Stimulated activated CD4-positive, alpha-beta T cell treated with anti-CD3 and anti-CD28 coated beads, Interleukin-2, amount 100 ng/mL, for 4 hours (primary cell): ENCODE data around the gene CLIC4.

Source experiments
- DNase-seq: peaks from one replicate; pipeline ENCODE4 v3.0.0-alpha.2; 2020; ENCODE audit warnings: low read depth

The CLIC4 gene

DNA sequence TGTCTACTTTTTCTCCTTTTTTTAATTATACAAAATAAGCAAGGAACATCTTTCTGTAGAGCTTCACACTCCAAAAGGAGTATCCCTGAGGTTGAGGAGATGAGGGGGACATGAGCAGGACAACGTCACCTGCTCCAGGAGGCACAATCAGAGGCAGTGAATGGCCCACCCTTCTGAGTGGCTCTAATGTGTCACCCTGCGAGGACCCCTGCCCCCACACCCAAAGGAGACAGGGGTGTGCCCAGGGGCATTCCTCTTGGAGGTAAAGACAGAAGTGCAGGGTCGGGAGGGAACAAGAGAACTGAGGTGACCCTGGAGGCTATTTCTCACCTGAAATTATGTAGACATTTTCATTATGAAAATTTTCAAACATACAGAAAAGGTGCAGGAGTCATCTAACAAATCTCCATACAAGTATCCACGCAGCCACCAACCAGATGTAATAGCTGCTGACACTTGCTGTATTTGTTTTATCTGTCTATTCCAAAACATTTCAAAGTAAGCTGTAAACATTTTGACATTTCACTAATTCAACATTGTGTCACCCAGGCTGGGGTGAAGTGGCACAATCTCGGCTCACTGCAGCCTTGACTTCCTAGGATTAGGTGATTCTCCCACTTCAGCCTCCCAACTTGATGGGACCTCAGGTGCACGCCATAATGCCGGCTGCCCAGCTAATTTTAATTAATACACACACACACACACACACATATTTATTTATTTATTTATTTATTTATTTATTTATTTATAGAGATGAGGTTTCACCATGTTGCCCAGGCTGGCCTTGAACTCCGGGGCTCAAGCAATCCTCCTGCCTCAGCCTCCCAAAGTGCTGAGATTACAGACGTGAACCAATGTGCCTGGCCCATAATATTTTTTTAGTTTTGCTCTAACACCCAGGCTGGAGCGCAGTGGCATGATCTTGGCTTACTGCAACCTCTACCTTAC lies 114.1 kb downstream of the CLIC4 start:
- DNase-seq, result no peak

DNA sequence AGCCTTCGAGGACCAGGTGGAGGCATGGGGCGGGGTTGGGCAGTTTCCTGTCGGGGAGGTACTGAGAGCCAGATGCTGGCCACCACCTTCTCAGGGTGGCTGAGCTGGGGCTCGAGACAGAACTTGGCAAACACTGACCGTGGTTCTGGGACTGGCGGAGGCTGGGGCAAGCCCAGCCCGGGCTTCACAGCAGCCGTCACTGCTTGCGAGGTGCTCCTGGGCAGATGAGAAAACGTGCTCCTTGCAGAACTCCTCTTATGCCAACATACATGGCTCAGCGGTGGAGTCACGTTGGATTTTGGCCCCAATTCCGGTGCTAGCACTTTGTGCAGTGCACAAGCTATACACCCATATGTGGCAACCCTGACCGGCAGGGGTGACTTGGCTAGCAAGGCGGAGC lies 115.6 kb downstream of the CLIC4 start:
- no peak for DNase-seq

- no peak for DNase-seq
Measured at GRCh38 chr1:24861821-24862727, 116.8 kb downstream of the CLIC4 start.

DNA sequence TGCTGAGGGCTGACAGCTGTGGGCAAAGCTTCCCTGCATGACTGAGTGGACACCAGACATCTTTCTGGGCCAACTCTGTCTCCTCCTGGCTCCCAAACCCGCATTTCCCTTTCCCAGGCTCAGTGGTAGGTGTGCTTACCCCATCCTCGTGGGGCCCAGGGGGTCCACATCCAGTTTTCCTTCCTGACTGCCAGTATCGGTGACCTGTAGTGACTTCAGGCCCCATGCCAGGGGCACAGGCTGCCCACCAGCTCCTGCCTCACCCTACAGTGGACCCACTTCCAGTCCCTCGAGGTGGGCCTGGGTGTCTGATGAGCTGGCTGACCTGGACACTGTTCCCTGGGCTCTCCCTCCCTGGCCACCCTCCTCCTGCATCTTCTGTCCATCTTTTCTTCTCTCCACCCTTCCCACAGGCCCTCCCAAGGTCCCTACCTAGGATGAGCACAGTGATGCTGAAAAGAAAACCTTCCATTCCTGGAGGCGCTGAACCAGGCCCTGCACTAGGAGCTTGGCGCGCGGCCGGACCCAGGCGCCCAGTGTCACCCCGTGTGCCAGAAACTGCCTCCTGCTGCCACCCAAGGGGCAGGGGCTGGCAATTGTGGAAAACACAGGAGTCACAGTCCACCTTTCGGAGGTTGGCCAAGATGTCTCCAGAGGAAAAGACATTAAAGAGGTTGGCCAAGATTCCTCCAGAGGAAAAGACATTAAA lies 117.7 kb downstream of the CLIC4 start:
- no peak for DNase-seq

GRCh38 chr1:24864370-24864777 lies 119.1 kb downstream of the CLIC4 start:
- no peak for DNase-seq

- DNase-seq, result no peak
Measured at GRCh38 chr1:24865168-24865567, 119.9 kb downstream of the CLIC4 start.

GRCh38 chr1:24865587-24865986 lies 120.3 kb downstream of the CLIC4 start:
- DNase-seq, result no peak

- no peak for DNase-seq
Measured at GRCh38 chr1:24866211-24867083, 121.2 kb downstream of the CLIC4 start.

DNA sequence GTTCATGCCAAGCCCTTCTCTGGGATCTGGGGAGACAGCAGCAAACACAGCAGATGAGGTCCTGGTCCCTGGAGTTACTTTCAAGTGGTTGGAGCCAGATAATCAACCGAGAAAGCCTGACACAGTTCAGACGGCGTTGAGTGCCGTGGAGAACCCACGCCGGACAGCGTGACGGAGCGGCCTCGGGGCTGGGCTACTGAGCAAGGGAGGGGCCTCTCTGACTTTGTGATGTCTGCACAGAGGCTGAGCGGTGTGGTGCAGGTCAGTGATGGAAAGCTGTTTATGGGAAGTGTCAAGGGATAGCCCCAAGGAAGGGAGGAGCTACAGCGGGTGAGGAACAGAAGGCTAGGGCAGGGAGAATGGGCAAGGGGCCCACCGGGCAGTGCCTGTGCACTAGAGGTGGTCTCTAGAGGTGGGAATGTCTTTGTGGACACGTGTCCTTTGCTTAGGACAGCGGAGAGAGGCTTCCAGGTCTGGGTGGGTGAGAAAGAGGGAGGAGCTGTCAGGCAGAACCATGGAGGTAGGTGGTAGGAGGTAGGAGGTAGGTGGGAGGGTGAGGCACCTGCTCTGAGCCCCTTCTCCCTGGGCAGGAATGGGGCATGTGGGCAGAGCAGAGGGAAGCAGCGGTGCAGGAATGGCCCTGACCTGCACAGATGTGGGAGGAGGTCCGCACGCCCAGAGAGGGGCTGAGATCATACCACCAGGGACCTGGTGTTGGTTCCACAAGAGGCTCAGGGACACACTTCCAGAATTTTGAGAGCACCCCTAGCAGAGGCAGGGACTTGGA lies 122.0 kb downstream of the CLIC4 start:
- DNase-seq, result no peak

DNA sequence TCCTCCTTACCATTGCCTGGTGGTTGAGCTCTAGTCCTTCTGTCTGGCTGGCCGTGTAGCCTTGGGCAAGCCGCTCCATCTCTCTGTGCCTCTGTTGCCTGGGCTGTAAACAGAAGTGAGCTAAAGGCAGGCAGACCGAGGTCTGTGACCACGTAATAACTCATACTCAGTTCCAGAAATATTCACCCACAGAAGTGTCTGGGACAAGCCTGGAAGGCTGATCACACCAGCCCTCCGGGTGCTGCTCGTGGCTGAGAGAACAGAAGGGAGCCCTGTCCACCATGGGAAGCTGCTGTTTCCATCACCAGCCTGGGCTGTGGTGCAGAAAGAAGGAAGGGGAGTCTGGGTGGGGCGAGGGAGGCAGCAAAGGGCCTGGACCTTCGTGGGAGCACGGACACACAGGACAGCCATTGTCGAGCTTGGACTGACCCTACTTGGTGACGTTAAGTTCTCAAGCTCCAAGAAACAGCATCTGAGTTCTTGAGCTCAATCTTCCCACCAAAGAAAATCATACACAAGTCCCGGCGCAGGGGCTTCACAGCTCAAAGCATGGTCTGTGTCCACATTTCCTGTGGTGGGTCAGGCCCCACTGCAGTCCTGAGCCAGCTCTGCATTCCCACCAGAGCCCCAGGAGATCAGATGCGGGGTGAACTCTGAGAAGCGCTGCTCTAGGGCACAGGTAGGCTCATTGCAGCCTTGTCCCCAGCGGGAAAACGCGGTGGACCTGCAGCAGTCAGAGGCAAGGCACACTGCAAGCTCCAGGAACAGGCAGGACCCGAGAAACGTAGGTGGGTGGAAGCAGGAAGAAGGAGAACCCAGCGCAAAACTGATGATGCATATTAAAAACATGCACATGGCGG lies 123.0 kb downstream of the CLIC4 start:
- no peak for DNase-seq

DNA sequence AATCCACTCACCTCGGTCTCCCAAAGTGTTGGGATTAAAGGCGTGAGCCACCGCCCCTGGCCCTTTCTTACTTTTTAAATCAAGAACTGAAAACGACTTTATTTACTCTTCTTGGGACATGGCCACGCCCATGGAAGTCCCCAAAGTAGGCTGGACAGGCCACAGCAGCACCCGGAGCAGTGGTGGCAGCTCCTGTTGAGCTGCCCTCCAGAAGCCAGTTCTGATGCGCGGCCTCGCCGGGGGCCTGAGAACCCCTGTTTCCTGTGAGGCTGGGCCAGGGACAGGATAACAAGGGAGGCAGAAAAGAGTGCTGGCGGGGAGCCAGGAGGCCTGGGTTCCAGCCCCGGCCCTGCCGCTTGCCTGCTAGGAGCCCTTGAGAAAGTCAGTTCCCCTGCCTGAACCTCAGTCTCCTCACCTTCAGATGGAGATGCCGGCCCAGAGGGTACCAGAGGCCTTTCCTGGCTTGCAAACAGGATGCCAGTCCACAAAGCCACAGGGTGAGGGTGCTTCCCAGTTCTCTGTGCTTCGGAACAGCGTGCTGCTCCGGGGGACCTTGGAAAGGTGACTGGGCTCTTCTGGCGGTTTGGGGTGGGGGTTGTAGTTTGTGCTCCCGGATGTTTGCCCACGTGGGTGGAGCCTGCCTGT lies 125.4 kb downstream of the CLIC4 start:
- no peak for DNase-seq

- no peak for DNase-seq
Measured at GRCh38 chr1:24871306-24871901, 126.2 kb downstream of the CLIC4 start.

GRCh38 chr1:24872061-24872850 lies 127.0 kb downstream of the CLIC4 start:
- DNase-seq, result no peak

- no peak for DNase-seq
Measured at GRCh38 chr1:24873148-24873547, 127.9 kb downstream of the CLIC4 start.

GRCh38 chr1:24874056-24874455 lies 128.8 kb downstream of the CLIC4 start:
- no peak for DNase-seq

- DNase-seq, result no peak
Measured at GRCh38 chr1:24874611-24875234, 129.5 kb downstream of the CLIC4 start.

GRCh38 chr1:24875257-24875656 lies 130.0 kb downstream of the CLIC4 start:
- DNase-seq, result no peak
